HepG2 (cell line): Measurements from ENCODE around the gene PEX10. TPM values are rescaled to one million over a fixed set of nuclear protein-coding genes. Genes with fewer than 3 reads are reported as not detected.

ENCODE experiments used
- AGO2 ChIP-seq: fragments of 200-400 bp; formaldehyde crosslinking; optimal IDR thresholded peaks from 2 replicates; pipeline ENCODE3; 2017; ENCODE audit warnings: mild to moderate bottlenecking, low read depth, low read length, moderate library complexity
- KLF15 ChIP-seq: sonication (generic); formaldehyde crosslinking; IDR thresholded peaks from 2 replicates; pipeline ENCODE4 v1.8.1; 2023; ENCODE audit warnings: borderline replicate concordance, mild to moderate bottlenecking, inconsistent platforms, missing genetic modification reagents, mixed read lengths
- POLR2G ChIP-seq: fragments of 200-400 bp; formaldehyde crosslinking; IDR thresholded peaks from 2 replicates; pipeline ENCODE4 v1.6.1; 2018; ENCODE audit warnings: mild to moderate bottlenecking, low read depth, low read length, moderate library complexity
- RBFOX2 ChIP-seq: fragments of 200-400 bp; formaldehyde crosslinking; IDR thresholded peaks from 2 replicates; pipeline ENCODE4 v1.6.1; 2017; ENCODE audit warnings: low read depth, mild to moderate bottlenecking, low read length
- ZNF10 ChIP-seq: sonication (generic); formaldehyde crosslinking; IDR thresholded peaks from 2 replicates; pipeline ENCODE4 v1.4.0; 2020; ENCODE audit warnings: mild to moderate bottlenecking, low read depth, missing genetic modification reagents, borderline replicate concordance
- ZNF121 ChIP-seq: sonication (generic); formaldehyde crosslinking; IDR thresholded peaks from 2 replicates; pipeline ENCODE4 v1.5.0; 2020; ENCODE audit warnings: mild to moderate bottlenecking, missing genetic modification reagents
- ZNF235 ChIP-seq: sonication (generic); formaldehyde crosslinking; IDR thresholded peaks from 2 replicates; pipeline ENCODE4 v1.8.1; 2023; ENCODE audit warnings: mild to moderate bottlenecking, missing genetic modification reagents, borderline replicate concordance
- polyA plus RNA-seq, 8 experiments: library from polyadenylated mRNA; depleted of rRNA in 3 of 8; stranded (reverse) in 7 of 8; unstranded in 1 of 8; fragments of >200 nt; fragmentation: Illumina TruSeq in 4 of 8; extraction: Trizol in 4 of 8; gene quantifications; 2 replicates each; pipeline versions ENCODE4 v1.2.1 to v1.2.3, GENCODE V29; 2011 to 2016; ENCODE audit warnings: low read depth in 4 of 8, missing spikeins in 1 of 8, mixed read lengths in 1 of 8; ENCODE audit not compliant: insufficient read depth in 1 of 8
- total RNA-seq, 5 experiments: library from RNA; depleted of rRNA; stranded (reverse); fragments of >200 nt; fragmentation: Illumina TruSeq; extraction: Trizol; gene quantifications; 2 replicates each; pipeline ENCODE4 v1.2.3, GENCODE V29; 2016; ENCODE audit warnings: low read depth in 1 of 5
- TF ChIP-seq, protein P1 (sequence below): sonication (generic); formaldehyde crosslinking; IDR thresholded peaks from 2 replicates; pipeline ENCODE4 v1.5.0; 2020; ENCODE audit warnings: mild to moderate bottlenecking, missing genetic modification reagents, moderate library complexity
- TF ChIP-seq, protein P2 (sequence below): sonication (generic); formaldehyde crosslinking; IDR thresholded peaks from 2 replicates; pipeline ENCODE4 v1.9.0; 2022; ENCODE audit warnings: missing genetic modification reagents, mild to moderate bottlenecking, borderline replicate concordance

The PEX10 gene
- total and polyA plus RNA-seq, 2 of the 13 experiments (the other 11 are each of a cell fraction or from before 2014, with no cell fraction given) = 16.1 to 39.6 TPM

DNA sequence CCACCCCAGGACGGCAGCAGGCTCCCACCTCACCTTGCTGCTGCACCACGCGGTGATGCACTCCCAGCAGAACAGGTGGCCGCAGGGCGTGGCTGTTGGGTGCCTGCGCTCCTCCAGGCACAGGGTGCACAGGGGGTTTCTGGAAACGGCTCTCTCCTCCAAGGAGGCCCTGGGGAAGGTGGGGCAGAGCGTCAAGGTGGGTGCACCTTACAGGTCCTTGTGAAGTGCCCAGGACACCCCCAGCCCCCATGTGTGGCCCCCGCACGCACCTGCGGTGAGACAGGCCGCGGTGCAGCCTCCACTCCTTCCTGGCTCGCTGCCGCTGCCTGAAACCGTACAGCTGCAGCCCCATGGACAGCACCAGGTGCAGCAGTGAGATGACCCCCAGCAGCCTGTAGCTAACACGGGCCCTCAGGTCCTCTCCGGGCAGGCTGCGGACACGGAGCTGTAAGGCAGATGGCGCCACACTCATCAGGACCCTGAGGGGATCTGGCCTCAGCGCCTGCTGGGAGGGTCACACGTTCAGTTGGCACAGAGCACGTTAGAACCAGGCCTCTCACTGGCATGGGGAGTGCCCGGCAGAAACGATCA, 5.8 kb downstream of the PEX10 start (continued):
- TF ChIP-seq, protein P1, sequence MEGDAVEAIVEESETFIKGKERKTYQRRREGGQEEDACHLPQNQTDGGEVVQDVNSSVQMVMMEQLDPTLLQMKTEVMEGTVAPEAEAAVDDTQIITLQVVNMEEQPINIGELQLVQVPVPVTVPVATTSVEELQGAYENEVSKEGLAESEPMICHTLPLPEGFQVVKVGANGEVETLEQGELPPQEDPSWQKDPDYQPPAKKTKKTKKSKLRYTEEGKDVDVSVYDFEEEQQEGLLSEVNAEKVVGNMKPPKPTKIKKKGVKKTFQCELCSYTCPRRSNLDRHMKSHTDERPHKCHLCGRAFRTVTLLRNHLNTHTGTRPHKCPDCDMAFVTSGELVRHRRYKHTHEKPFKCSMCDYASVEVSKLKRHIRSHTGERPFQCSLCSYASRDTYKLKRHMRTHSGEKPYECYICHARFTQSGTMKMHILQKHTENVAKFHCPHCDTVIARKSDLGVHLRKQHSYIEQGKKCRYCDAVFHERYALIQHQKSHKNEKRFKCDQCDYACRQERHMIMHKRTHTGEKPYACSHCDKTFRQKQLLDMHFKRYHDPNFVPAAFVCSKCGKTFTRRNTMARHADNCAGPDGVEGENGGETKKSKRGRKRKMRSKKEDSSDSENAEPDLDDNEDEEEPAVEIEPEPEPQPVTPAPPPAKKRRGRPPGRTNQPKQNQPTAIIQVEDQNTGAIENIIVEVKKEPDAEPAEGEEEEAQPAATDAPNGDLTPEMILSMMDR = peak; percentile 30; the same call in 1 of the 2 replicates
- TF ChIP-seq RBFOX2 = peak; percentile 60; the same call in 1 of the 2 replicates
- TF ChIP-seq AGO2 = peak; percentile 95
- TF ChIP-seq POLR2G = 0 out of 2 replicates have a peak, but pooled peaks have one; percentile 9
- no peak for TF ChIP-seq ZNF121 (CRISPR knock-in tag)
- TF ChIP-seq KLF15 (CRISPR knock-in tag) = no peak
- TF ChIP-seq ZNF10 (CRISPR knock-in tag) = no peak
- no peak for TF ChIP-seq ZNF235 (CRISPR knock-in tag)
- TF ChIP-seq, protein P2, sequence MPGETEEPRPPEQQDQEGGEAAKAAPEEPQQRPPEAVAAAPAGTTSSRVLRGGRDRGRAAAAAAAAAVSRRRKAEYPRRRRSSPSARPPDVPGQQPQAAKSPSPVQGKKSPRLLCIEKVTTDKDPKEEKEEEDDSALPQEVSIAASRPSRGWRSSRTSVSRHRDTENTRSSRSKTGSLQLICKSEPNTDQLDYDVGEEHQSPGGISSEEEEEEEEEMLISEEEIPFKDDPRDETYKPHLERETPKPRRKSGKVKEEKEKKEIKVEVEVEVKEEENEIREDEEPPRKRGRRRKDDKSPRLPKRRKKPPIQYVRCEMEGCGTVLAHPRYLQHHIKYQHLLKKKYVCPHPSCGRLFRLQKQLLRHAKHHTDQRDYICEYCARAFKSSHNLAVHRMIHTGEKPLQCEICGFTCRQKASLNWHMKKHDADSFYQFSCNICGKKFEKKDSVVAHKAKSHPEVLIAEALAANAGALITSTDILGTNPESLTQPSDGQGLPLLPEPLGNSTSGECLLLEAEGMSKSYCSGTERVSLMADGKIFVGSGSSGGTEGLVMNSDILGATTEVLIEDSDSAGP (CRISPR knock-in tag) = peak; percentile 36; the same call in 1 of the 2 replicates
